OCI-LY7 (cell line): ENCODE results near the gene PHOSPHO2.

ENCODE experiments used
- EZH2phosphoT487 ChIP-seq: fragments of 200-600 bp; sonication (generic); IDR thresholded peaks from 2 replicates; pipeline ENCODE4 v1.6.1; 2018; ENCODE audit warnings: low read depth, borderline replicate concordance, mild to moderate bottlenecking, mixed run types, antibody characterized with exemption, low read length, moderate library complexity, mixed read lengths
- TF ChIP-seq, protein P1 (sequence below): fragments of 200-600 bp; sonication (generic); conservative IDR thresholded peaks from 2 replicates; pipeline ENCODE4 v1.5.1; 2014; ENCODE audit warnings: mild to moderate bottlenecking, antibody characterized with exemption, low read length, moderate library complexity, mixed read lengths

- TF ChIP-seq, protein P1, sequence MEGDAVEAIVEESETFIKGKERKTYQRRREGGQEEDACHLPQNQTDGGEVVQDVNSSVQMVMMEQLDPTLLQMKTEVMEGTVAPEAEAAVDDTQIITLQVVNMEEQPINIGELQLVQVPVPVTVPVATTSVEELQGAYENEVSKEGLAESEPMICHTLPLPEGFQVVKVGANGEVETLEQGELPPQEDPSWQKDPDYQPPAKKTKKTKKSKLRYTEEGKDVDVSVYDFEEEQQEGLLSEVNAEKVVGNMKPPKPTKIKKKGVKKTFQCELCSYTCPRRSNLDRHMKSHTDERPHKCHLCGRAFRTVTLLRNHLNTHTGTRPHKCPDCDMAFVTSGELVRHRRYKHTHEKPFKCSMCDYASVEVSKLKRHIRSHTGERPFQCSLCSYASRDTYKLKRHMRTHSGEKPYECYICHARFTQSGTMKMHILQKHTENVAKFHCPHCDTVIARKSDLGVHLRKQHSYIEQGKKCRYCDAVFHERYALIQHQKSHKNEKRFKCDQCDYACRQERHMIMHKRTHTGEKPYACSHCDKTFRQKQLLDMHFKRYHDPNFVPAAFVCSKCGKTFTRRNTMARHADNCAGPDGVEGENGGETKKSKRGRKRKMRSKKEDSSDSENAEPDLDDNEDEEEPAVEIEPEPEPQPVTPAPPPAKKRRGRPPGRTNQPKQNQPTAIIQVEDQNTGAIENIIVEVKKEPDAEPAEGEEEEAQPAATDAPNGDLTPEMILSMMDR = no peak
- TF ChIP-seq EZH2phosphoT487 = no peak
Measured at GRCh38 chr2:169663247-169663646, 31.0 kb upstream of the PHOSPHO2 start.
